NCI-H1436 (cell line): ENCODE results near the gene SULT6B1.
A peak's percentile ranks its signal among the peaks of the same experiment; 100 is the strongest.
"Not testable (repeated sequence)": the region's sequence is repeated elsewhere in the genome, so short reads cannot be mapped to it uniquely, and the experiment has no call there.

ENCODE experiments used
- DNase-seq: peaks from one replicate; lab custom pipeline; 2025; lab: John Stamatoyannopoulos, UW

SULT6B1 gene

DNA sequence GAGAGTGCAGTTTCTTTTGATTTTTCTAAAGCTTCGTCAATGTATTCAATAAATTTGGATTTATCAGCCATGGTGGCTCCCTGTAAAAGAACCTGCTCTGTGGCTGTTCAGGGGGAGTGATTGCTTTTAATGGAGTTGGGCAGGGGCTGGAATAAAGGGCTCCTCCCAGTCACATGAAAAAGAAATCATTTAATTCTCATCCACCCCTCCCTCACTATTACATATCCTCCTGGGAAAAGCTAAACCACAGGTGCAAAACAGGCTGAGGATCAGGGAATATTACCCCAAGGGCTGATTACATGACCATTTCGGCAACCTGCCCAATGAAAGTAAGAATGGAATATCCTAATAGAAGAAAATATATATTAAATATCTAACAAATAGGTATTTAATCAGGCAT is at the start of gene SULT6B1:
Gene SULT6B1, minus strand, starts transcription at position 101 of the 400 bp plus-strand sequence. Its CDS starts 30 bp downstream, at position 71.
- no peak for DNase-seq

- DNase-seq: no peak
Measured at GRCh38 chr2:37232131-37232933, 43.9 kb upstream of the SULT6B1 start.

- DNase-seq: peak; percentile 74
Measured at GRCh38 chr2:37231241-37232130, 43.0 kb upstream of the SULT6B1 start, which contains the start of the genes CEBPZ and NDUFAF7. Gene CEBPZ (minus strand): TSS chr2:37231596. CDS start chr2:37231567, 29 bp downstream. Gene NDUFAF7 (plus strand): TSS chr2:37231658. CDS start chr2:37231706, 48 bp downstream.

- DNase-seq: no peak
Measured at GRCh38 chr2:37230581-37230980, 42.1 kb upstream of the SULT6B1 start.

DNA sequence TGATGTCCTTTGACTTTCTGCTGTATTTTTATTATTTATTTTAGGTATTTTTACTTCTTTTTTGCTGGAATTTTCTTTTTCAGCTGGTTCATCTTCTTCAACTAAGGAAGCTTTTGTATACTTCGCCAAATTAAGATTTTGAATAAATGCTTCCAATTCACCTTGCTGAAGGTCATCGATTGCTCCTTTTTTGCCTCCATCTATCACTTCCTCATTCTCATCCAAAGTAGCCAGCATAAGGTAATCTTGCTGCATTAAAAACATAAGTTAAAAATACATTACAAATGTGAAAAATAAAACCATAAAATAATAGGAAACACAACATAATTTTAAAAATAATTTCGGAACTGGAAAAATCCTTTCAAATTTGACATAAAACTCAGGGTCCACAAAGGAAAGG is 40.3 kb upstream of the SULT6B1 start:
- DNase-seq: no peak

DNA sequence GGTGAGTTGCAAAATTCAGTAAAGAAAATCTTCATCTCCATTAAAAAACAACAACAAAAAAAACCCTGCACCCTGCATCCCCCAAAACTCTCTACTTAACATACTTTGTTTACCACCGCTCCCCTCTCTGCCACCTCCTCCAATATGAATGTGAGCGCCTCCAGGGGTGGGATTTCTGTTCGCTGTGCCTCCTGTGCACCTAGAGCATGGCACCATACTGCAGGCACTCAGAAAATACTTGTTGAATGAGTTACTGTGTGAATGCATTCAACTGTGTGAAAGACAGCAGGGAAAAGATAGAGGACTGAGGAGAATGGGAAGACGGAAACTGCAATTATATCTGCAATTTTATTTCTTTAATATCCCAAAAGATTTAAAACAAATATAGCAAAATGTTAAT is 38.4 kb upstream of the SULT6B1 start:
- DNase-seq: no peak

DNA sequence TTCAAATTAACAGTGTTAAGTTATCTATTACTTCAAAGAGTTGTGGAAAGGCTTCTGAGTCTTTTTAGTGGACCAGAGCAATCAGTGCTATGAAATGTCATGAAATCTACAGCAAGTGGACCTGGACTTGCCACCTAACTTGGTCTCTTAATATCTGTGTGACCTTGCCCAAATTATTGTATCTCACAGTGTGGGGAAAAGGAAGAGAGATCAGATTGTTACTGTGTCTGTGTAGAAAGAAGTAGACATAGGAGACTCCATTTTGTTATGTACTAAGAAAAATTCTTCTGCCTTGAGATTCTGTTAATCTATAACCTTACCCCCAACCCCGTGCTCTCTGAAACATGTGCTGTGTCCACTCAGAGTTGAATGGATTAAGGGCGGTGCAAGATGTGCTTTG is 36.7 kb upstream of the SULT6B1 start:
- DNase-seq: not testable (repeated sequence)

- DNase-seq: no peak
Measured at GRCh38 chr2:37224063-37224462, 35.6 kb upstream of the SULT6B1 start.

DNA sequence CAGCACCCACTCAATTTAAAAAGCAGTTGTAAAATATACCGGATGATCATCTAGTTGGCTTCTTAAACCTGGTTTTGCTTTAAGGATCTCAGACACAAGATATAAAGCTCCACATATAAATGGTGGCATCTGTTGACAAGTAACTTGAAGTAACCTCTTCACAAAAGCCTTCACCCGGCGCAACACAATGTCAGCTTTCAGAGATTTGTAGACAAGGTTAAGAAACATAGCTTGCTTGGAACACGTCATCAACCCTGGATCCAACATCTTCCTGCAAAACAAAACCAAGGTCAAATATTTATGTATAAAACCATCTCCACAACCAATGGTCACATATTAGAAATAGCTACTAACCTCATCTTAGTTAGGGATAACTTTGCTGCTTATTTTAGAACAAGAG is 34.7 kb upstream of the SULT6B1 start:
- DNase-seq: no peak

GRCh38 chr2:37219046-37219445 is 30.6 kb upstream of the SULT6B1 start:
- DNase-seq: no peak

- DNase-seq: no peak
Measured at GRCh38 chr2:37215250-37215649, 26.8 kb upstream of the SULT6B1 start.

DNA sequence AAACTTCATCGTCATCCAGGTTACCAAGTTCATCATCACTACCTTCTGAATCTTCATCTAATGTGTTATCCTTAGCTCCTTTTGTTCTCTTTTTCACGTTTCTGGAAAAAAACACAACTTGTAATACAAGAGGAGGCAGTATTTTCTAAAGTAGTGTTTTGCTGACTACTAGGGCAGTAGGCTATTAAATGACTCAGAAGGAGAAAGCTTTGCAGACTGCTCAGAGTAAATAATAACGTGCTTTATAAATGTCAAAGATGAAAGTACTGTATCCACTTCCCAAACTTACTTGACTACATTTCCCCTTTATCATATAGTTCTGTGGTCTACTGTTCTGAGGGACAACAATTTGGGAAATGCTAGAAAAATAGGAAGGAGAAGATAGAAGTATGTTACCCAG is 23.5 kb upstream of the SULT6B1 start:
- DNase-seq: no peak

DNA sequence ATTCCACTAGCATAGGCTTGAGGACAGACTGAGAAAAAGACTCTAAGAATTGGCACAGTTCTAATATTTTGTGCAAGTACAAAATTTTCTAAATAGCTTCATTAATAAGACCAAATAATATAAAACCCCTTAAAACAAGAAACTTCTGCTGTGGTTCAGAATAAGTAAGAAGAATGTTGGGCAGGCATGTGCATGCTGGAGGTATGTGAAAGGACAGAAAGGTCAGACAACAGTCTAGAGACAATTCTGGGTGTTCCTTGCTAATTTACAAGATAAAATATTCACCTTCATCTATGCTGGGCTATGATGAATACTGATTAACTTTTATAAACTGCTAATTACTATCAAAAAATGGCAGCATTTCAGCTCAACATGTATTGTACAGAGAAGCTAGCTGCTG is 22.7 kb upstream of the SULT6B1 start:
- no peak for DNase-seq

- not testable (repeated sequence) for DNase-seq
Measured at GRCh38 chr2:37206760-37207159, 18.3 kb upstream of the SULT6B1 start.

GRCh38 chr2:37205689-37206341 is 17.3 kb upstream of the SULT6B1 start:
- DNase-seq: no peak

DNA sequence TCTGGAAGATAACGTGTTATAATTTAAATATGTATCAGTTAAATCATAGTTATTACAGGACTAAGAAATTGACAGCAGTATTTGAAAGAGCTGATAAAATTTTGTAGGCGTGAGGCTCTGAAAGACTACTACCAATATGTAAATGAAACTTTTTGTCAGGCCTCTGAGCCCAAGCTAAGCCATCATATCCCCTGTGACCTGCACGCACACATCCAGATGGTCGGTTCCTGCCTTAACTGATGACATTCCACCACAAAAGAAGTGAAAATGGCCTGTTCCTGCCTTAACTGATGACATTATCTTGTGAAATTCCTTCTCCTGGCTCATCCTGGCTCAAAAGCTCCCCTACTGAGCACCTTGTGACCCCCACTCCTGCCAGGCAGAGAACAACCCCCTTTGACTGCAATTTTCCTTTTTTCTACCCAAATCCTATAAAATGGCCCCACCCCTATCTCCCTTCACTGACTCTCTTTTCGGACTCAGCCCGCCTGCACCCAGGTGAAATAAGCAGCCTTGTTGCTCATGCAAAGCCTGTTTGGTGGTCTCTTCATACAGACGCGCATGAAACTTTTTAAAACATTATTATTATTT is 16.7 kb upstream of the SULT6B1 start:
- not testable (repeated sequence) for DNase-seq

DNA sequence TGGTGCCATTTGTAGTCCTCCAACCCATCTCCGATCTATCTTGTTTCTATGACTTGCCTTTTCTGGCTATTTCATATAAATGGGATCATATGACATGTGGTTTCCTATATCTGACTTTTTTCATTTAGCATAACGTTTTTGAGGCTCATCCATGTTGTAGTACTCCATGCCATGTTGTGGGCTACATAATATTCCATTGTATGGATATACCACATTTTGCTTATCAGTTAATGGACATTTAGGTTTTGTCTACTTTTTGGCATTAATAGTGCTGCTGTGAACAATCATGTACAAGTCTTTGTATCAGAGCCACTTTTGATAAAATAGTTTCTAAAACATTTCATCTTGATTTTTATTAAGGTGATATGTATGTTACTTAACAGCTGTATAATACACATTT is 15.2 kb upstream of the SULT6B1 start:
- no peak for DNase-seq

GRCh38 chr2:37201766-37202165 is 13.3 kb upstream of the SULT6B1 start:
- DNase-seq: no peak

GRCh38 chr2:37201208-37201607 is 12.7 kb upstream of the SULT6B1 start:
- no peak for DNase-seq

DNA sequence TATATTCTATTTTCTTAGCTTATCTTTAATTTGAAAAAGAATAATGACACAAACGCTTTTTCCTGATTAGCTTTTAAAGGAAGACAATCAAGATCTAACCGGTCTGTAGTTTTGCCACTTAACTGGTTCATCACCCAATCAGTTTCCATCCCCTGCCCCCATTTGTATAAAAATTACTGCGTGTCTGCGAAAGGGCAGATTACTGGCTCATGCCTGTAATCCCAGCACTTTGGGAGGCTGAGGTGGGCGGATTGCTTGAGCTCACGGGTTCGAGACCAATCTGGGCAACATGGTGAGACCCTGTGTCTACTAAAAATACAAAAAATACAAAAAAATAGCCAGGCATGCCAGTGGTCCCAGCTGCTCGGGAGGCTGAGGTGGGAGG is 10.2 kb upstream of the SULT6B1 start:
- DNase-seq: no peak

- DNase-seq: peak; percentile 78
Measured at GRCh38 chr2:37196320-37197195, 8.1 kb upstream of the SULT6B1 start, which contains the start of gene CEBPZOS. Gene CEBPZOS (plus strand): TSS chr2:37196496. CDS start chr2:37199705, 3,209 bp downstream.
